Loucy (cell line): ENCODE measurements around the gene TET3.

Source experiments
- H2AFZ ChIP-seq: fragments of 200-600 bp; sonication (generic); 2 replicates; pipeline ENCODE4 v1.6.0; 2016; ENCODE audit warnings: antibody characterized with exemption, mild to moderate bottlenecking, low read length, moderate library complexity
- H3F3A ChIP-seq: fragments of 200-600 bp; 2 replicates; pipeline ENCODE4 v1.6.0; 2016; ENCODE audit warnings: antibody characterized with exemption, low read depth, mild to moderate bottlenecking
- H3K27me3 ChIP-seq: fragments of 200-600 bp; sonication (generic); 2 replicates; pipeline ENCODE4 v1.6.1; 2014; ENCODE audit warnings: low read length, mild to moderate bottlenecking; ENCODE audit not compliant: insufficient read depth, poor library complexity, severe bottlenecking
- H3K36me3 ChIP-seq: fragments of 200-600 bp; sonication (generic); 2 replicates; pipeline ENCODE4 v1.6.1; 2016; ENCODE audit warnings: low read length; ENCODE audit not compliant: insufficient read depth
- H3K4me1 ChIP-seq: fragments of 200-600 bp; sonication (generic); 2 replicates; pipeline ENCODE4 v1.5.1; 2014; ENCODE audit warnings: low read length, mild to moderate bottlenecking; ENCODE audit not compliant: insufficient read depth, poor library complexity, severe bottlenecking
- H3K4me2 ChIP-seq: fragments of 200-600 bp; sonication (generic); 2 replicates; pipeline ENCODE4 v1.6.0; 2014; ENCODE audit warnings: antibody characterized with exemption, low read length, low read depth, mild to moderate bottlenecking; ENCODE audit not compliant: poor library complexity, severe bottlenecking
- H3K4me3 ChIP-seq: fragments of 200-600 bp; sonication (generic); 2 replicates; pipeline ENCODE4 v1.5.1; 2014; ENCODE audit warnings: low read length, mild to moderate bottlenecking, mixed read lengths; ENCODE audit not compliant: poor library complexity, severe bottlenecking
- H3K79me2 ChIP-seq: fragments of 200-600 bp; sonication (generic); 2 replicates; pipeline ENCODE4 v1.6.1; 2014; ENCODE audit warnings: low read length; ENCODE audit not compliant: insufficient read depth
- H3K9ac ChIP-seq: fragments of 200-600 bp; sonication (generic); 2 replicates; pipeline ENCODE4 v1.6.0; 2014; ENCODE audit warnings: mild to moderate bottlenecking, low read depth, low read length, moderate library complexity; ENCODE audit not compliant: poor library complexity, severe bottlenecking
- H3K9me2 ChIP-seq: fragments of 200-600 bp; sonication (generic); replicated peaks from 2 replicates; pipeline ENCODE4 v1.6.1; 2016; ENCODE audit warnings: low read depth, low read length, mixed read lengths
- H3K9me3 ChIP-seq: fragments of 200-600 bp; sonication (generic); 2 replicates; pipeline ENCODE4 v1.6.1; 2014; ENCODE audit warnings: mild to moderate bottlenecking, antibody characterized with exemption, low read length, low read depth; ENCODE audit not compliant: insufficient read depth
- H4K20me1 ChIP-seq: fragments of 200-600 bp; sonication (generic); 2 replicates; pipeline ENCODE4 v1.6.0; 2014; ENCODE audit warnings: antibody characterized with exemption, low read length, mild to moderate bottlenecking; ENCODE audit not compliant: insufficient read depth, poor library complexity, severe bottlenecking
- CTCF ChIP-seq: fragments of 200-600 bp; sonication (generic); conservative IDR thresholded peaks from 2 replicates; pipeline ENCODE4 v1.5.1; 2014; ENCODE audit warnings: mild to moderate bottlenecking, antibody characterized with exemption, low read length
- EZH2phosphoT487 ChIP-seq: fragments of 200-600 bp; IDR thresholded peaks from 2 replicates; pipeline ENCODE4 v1.6.1; 2018; ENCODE audit warnings: antibody characterized with exemption, mild to moderate bottlenecking, moderate library complexity, borderline replicate concordance

Gene TET3

GRCh38 chr2:73979686-73980085 lies 5.0 kb upstream of the TET3 start:
- H2AFZ ChIP-seq: no peak overlapping the region

GRCh38 chr2:73980566-73980965 lies 4.1 kb upstream of the TET3 start:
- Histone ChIP-seq H3K9ac (peak overlapping the region; percentile 69), H3K9me2 (no peaks in the 10 kb centered on the region), H3K27me3 (no peaks in the 10 kb centered on the region), H3K4me1 (peaks cover 76% of the 10 kb centered on the region), H3F3A (peaks cover 9% of the 10 kb centered on the region; the same call in 1 of the 2 replicates), H2AFZ (0 out of 2 replicates have a peak overlapping the region, but pooled peaks have one; percentile 73), H4K20me1 (no peaks in the 10 kb centered on the region), H3K4me2 (peak overlapping the region; percentile 81), H3K79me2 (peaks cover 43% of the 10 kb centered on the region), H3K4me3 (peak overlapping the region; percentile 76), H3K9me3 (no peaks in the 10 kb centered on the region), H3K36me3 (no peaks in the 10 kb centered on the region)
- TF ChIP-seq CTCF: no peak
- TF ChIP-seq EZH2phosphoT487: no peak

More at GRCh38 chr2:73979686-73980085, 5.0 kb upstream of the TET3 start:
- Histone ChIP-seq H3K4me1 (peaks cover 81% of the 10 kb centered on the region), H3K4me3 (peak overlapping the region; percentile 76), H3K9me3 (no peaks in the 10 kb centered on the region), H3K27me3 (no peaks in the 10 kb centered on the region), H3K79me2 (peaks cover 41% of the 10 kb centered on the region), H4K20me1 (no peaks in the 10 kb centered on the region), H3K9ac (peak overlapping the region; percentile 69), H3K4me2 (peak overlapping the region; percentile 81), H3F3A (peaks cover 9% of the 10 kb centered on the region; the same call in 1 of the 2 replicates), H3K36me3 (no peaks in the 10 kb centered on the region), H3K9me2 (no peaks in the 10 kb centered on the region)
- TF ChIP-seq EZH2phosphoT487: no peak
- no peak for TF ChIP-seq CTCF

- H3K4me2 ChIP-seq: peak overlapping the region; percentile 81
- H3K9ac ChIP-seq: peak overlapping the region; percentile 69
- peaks cover 9% of the 10 kb centered on the region; the same call in 1 of the 2 replicates for H3F3A ChIP-seq
- TF ChIP-seq EZH2phosphoT487 (no peak), CTCF (no peak)
- peaks cover 51% of the 10 kb centered on the region for H3K79me2 ChIP-seq
- no peaks in the 10 kb centered on the region for H3K9me2 ChIP-seq
- H3K4me1 ChIP-seq: peaks cover 79% of the 10 kb centered on the region
- peak overlapping the region; percentile 76 for H3K4me3 ChIP-seq
- no peaks in the 10 kb centered on the region for H3K36me3 ChIP-seq
- H2AFZ ChIP-seq: peak overlapping the region; percentile 73
- no peaks in the 10 kb centered on the region for H3K27me3 ChIP-seq
- H4K20me1 ChIP-seq: peaks cover 7% of the 10 kb centered on the region
- no peaks in the 10 kb centered on the region for H3K9me3 ChIP-seq
Measured at GRCh38 chr2:73981081-73982001, 3.4 kb upstream of the TET3 start.
